ENCODE measurements around the gene PRC1. TPM values are rescaled to one million over a fixed set of nuclear protein-coding genes. Genes with fewer than 3 reads are reported as not detected.
A peak's percentile ranks its signal among the peaks of the same experiment; 100 is the strongest.

The PRC1 gene
- total RNA-seq, 2 donors from 2014 or later: 6.2 to 6.9 TPM

DNA sequence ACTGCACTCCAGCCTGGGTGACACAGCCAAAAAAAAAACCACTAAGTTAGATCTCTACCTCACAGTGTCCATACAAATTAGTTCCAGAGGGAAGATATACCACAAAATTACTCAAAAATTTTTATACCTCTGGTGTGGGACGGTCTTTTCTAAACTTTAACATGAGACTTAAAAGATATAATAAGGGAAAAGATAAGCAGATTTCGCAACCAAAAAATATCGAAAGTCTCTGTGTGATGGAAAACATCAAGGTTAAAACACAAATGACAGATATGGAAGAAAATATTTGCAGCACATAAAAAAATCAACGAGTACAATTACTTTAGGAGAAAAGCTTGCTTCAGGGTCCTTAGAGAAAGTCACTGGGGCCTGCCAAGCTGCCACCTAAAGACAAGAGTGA, 72.4 kb downstream of the PRC1 start:
- DNase-seq (no peak), ATAC-seq (no peak)
- intact Hi-C loops (cut with DNase I): no loop called here

- ATAC-seq (peak; percentile 13 to 53), DNase-seq (peak; percentile 13)
- intact Hi-C loops (cut with DNase I): no loop called here
Observed at GRCh38 chr15:90918835-90919234, 75.5 kb downstream of the PRC1 start.

- ATAC-seq (no peak), DNase-seq (peak; percentile 12)
- intact Hi-C loops (cut with DNase I): no loop called here
Observed at GRCh38 chr15:90918034-90918788, 76.1 kb downstream of the PRC1 start.

- ATAC-seq (no peak), DNase-seq (peak; percentile 18)
- intact Hi-C loops (cut with DNase I): no loop called here
Observed at GRCh38 chr15:90917569-90917968, 76.8 kb downstream of the PRC1 start.

- ATAC-seq (no peak), DNase-seq (peak; percentile 3)
- intact Hi-C loops (cut with DNase I): no loop called here
Observed at GRCh38 chr15:90916461-90916860, 77.9 kb downstream of the PRC1 start.

Other genes with a start within 250 kb of the PRC1 start
- gene FURIN, start 125.9 kb downstream of the PRC1 start, total RNA-seq: 10 to 100 TPM; 57.7 to 78.6 TPM
- 10 to 100 TPM; 26.9 to 29.2 TPM for gene FES, start 110.0 kb downstream of the PRC1 start, total RNA-seq
- 10 to 100 TPM; 79.3 to 83.2 TPM for gene MAN2A2, start 91.2 kb downstream of the PRC1 start, total RNA-seq
- 10 to 100 TPM; 12.2 to 17.1 TPM for gene HDDC3, start 62.0 kb downstream of the PRC1 start, total RNA-seq
- 10 to 100 TPM; 27.3 to 29.5 TPM for gene UNC45A, start 59.2 kb downstream of the PRC1 start, total RNA-seq
- 10 to 100 TPM in 1 of 2 donors, 1 to 10 TPM in 1; 8.4 to 10.6 TPM for gene RCCD1, start 39.7 kb downstream of the PRC1 start, total RNA-seq
- gene VPS33B, start 28.1 kb upstream of the PRC1 start, total RNA-seq: 1 to 10 TPM; 8.7 to 8.8 TPM
- gene SV2B, start 105.7 kb upstream of the PRC1 start, total RNA-seq: 1 to 10 TPM; 1.2 to 1.8 TPM